GM10248 (cell line): ENCODE measurements around the gene MYO10.

Experiments
- CTCF ChIA-PET: fragments of 300-600 bp; sonication (Branson Sonifier 250); formaldehyde crosslinking; extraction: SDS; loops from one replicate; lab custom pipeline; 2021; ENCODE audit warnings: antibody characterized with exemption; lab: Yijun Ruan, JAX
- POLR2A ChIA-PET: fragments of 350-650 bp; sonication (Branson Sonifier 250); formaldehyde crosslinking; extraction: SDS; loops from one replicate; lab custom pipeline; 2020; ENCODE audit warnings: antibody characterized with exemption; lab: Yijun Ruan, JAX
- DNase-seq: peaks from one replicate; pipeline ENCODE4 v3.0.0; 2012; ENCODE audit errors: extremely low spot score
- CTCF ChIP-seq: IDR thresholded peaks from 2 replicates; pipeline ENCODE4 v1.5.1; 2012; ENCODE audit warnings: mild to moderate bottlenecking, low read depth; ENCODE audit errors: extremely low read depth, missing control alignments, control extremely low read depth

Gene MYO10

GRCh38 chr5:16737209-16737608, 198.9 kb downstream of the MYO10 start:
- DNase-seq = no peak
- ChIA-PET CTCF (no interaction called here), POLR2A (no interaction called here)
- TF ChIP-seq CTCF = no peak

- ChIA-PET CTCF (no interaction called here), POLR2A (no interaction called here)
- DNase-seq = no peak
- TF ChIP-seq CTCF = no peak
These were observed 199.7 kb downstream of the MYO10 start for GRCh38 chr5:16736158-16736995.

- no peak for DNase-seq
- TF ChIP-seq CTCF = no peak
- POLR2A ChIA-PET = no interaction called here
- CTCF ChIA-PET = no interaction called here
These were observed 200.7 kb downstream of the MYO10 start for GRCh38 chr5:16735101-16736060.

- CTCF ChIA-PET = interaction anchor here (1.2 kb wide), 1 partner anchor 217 kb away, joined by 3 read pairs; no protein-coding TSS in a partner anchor
- no peak for DNase-seq
- TF ChIP-seq CTCF = no peak
- POLR2A ChIA-PET = no interaction called here
These were observed 202.6 kb downstream of the MYO10 start for GRCh38 chr5:16733331-16734006.

- TF ChIP-seq CTCF = no peak
- CTCF ChIA-PET = interaction anchor here (1.1 to 1.2 kb wide), 2 partner anchors 13 to 216 kb away, joined by 3 read pairs; no protein-coding TSS in a partner anchor
- DNase-seq = no peak
- POLR2A ChIA-PET = no interaction called here
These were observed 203.7 kb downstream of the MYO10 start for GRCh38 chr5:16732356-16732755.
